Esophagus squamous epithelium (tissue), 5 donors: ENCODE data around the gene ANGPTL3. TPM values are rescaled to one million over a fixed set of nuclear protein-coding genes. Genes with fewer than 3 reads are reported as not detected.
"Not testable (repeated sequence)": the region's sequence is repeated elsewhere in the genome, so short reads cannot be mapped to it uniquely, and the experiment has no call there.

ENCODE experiments used
- DNase-seq: peaks from one replicate; lab custom pipeline; 2025; lab: John Stamatoyannopoulos, UW
- H3K27ac ChIP-seq, 4 donors: fragments of 200-600 bp; sonication (generic); one replicate each; pipeline ENCODE4 v1.5.1; 2016 to 2019; ENCODE audit warnings: mild to moderate bottlenecking in 1 of 4
- H3K27me3 ChIP-seq, 4 donors: fragments of 200-600 bp; sonication (generic); 1 replicate in 3 of 4; 2 replicates in 1 of 4; pipeline versions ENCODE4 v1.5.1 to v1.6.0; 2017 to 2021; ENCODE audit warnings: antibody characterized with exemption in 1 of 4
- H3K36me3 ChIP-seq, 3 donors: fragments of 200-600 bp; sonication (generic); one replicate each; pipeline ENCODE4 v1.5.1; 2016 to 2019
- H3K4me1 ChIP-seq, 3 donors: fragments of 200-600 bp; sonication (generic); one replicate each; pipeline ENCODE4 v1.5.1; 2017 to 2019
- H3K4me3 ChIP-seq, 4 donors: fragments of 200-600 bp; sonication (generic); 1 replicate in 3 of 4; 2 replicates in 1 of 4; pipeline ENCODE4 v1.5.1; 2016 to 2019; ENCODE audit warnings: mild to moderate bottlenecking in 2 of 4, moderate library complexity in 1 of 4
- H3K9me3 ChIP-seq, 3 donors: fragments of 200-600 bp; sonication (generic); one replicate each; pipeline ENCODE4 v1.5.1; 2016 to 2019
- CTCF ChIP-seq, 6 experiments: fragments of 450-650 bp in 4 of 6; fragments of 200-600 bp in 2 of 6; sonication (generic) in 2 of 6; IDR thresholded peaks; one replicate each; pipeline ENCODE4 v1.5.1; 2016 to 2019; ENCODE audit warnings: antibody characterized with exemption in 6 of 6, mild to moderate bottlenecking in 4 of 6, moderate library complexity in 4 of 6
- POLR2A ChIP-seq, 4 donors: fragments of 450-650 bp; IDR thresholded peaks; one replicate each; pipeline ENCODE4 v1.6.1; 2017; ENCODE audit warnings: antibody characterized with exemption in 4 of 4, mild to moderate bottlenecking in 4 of 4, moderate library complexity in 3 of 4
- WGBS, 2 donors: methylation state at CpG; one replicate each; pipeline ENCODE4 v1.1.5; 2018; 5-methylcytosine and 5-hydroxymethylcytosine counted together
- intact Hi-C: fragments of 100-400 bp; cut with DNase I; formaldehyde crosslinking; loops from one replicate; pipeline ENCODE4 v1.15.0; 2022
- total RNA-seq, 4 donors: library from RNA; depleted of rRNA; stranded (reverse); fragments of >200 nt; gene quantifications; one replicate each; pipeline ENCODE4 v1.1.0, GENCODE V29; 2016
- donor health status: DM: yes; HTN: yes; CAD: no.

ANGPTL3 gene
- total RNA-seq, 4 donors from 2014 or later, result not detected

GRCh38 chr1:62593825-62594394 is 3.4 kb upstream of the ANGPTL3 start:
- 40 to 55% methylated on average over 2 of the region's 2 CpGs for WGBS, 2 donors
- intact Hi-C loops, result no loop called here
- TF ChIP-seq CTCF (IDR thresholded peaks at IDR 0.05) (no peak), POLR2A (IDR thresholded peaks at IDR 0.05) (no peak)
- no peaks in the 10 kb centered on the region for H3K4me1 ChIP-seq
- peaks cover 0 to 3% (median 0%) of the 10 kb centered on the region in 3 donors for H3K36me3 ChIP-seq
- no peak for DNase-seq
- no peak overlapping the region for H3K27ac ChIP-seq
- H3K9me3 ChIP-seq, result no peaks in the 10 kb centered on the region
- no peaks in the 10 kb centered on the region for H3K27me3 ChIP-seq
- H3K4me3 ChIP-seq, result no peak overlapping the region

- H3K4me3 ChIP-seq, result no peak overlapping the region
- TF ChIP-seq POLR2A (IDR thresholded peaks at IDR 0.05), result no peak
- no peak for TF ChIP-seq CTCF (IDR thresholded peaks at IDR 0.05)
- 86 to 93% methylated on average over 3 of the region's 3 CpGs for WGBS, 2 donors
- H3K27me3 ChIP-seq, result no peaks in the 10 kb centered on the region
- DNase-seq, result no peak
- H3K9me3 ChIP-seq, result no peaks in the 10 kb centered on the region
- H3K27ac ChIP-seq, result no peak overlapping the region
- intact Hi-C loops, result no loop called here
- no peaks in the 10 kb centered on the region for H3K36me3 ChIP-seq
- no peaks in the 10 kb centered on the region for H3K4me1 ChIP-seq
These were observed 1.7 kb upstream of the ANGPTL3 start for GRCh38 chr1:62595647-62596046.

GRCh38 chr1:62599044-62599443 is 1.7 kb downstream of the ANGPTL3 start:
- Histone ChIP-seq H3K4me3 (no peak overlapping the region), H3K27ac (no peak overlapping the region), H3K36me3 (no peaks in the 10 kb centered on the region), H3K9me3 (no peaks in the 10 kb centered on the region), H3K4me1 (no peaks in the 10 kb centered on the region), H3K27me3 (no peaks in the 10 kb centered on the region)
- 77 to 86% methylated on average over 5 of the region's 5 CpGs for WGBS, 2 donors
- no peak for TF ChIP-seq CTCF (IDR thresholded peaks at IDR 0.05)
- no peak for TF ChIP-seq POLR2A (IDR thresholded peaks at IDR 0.05)
- intact Hi-C loops, result no loop called here
- no peak for DNase-seq

GRCh38 chr1:62601457-62601856 is 4.1 kb downstream of the ANGPTL3 start:
- no peak for DNase-seq
- Histone ChIP-seq H3K27ac (no peak overlapping the region), H3K27me3 (no peaks in the 10 kb centered on the region), H3K4me1 (no peaks in the 10 kb centered on the region), H3K36me3 (no peaks in the 10 kb centered on the region), H3K9me3 (no peaks in the 10 kb centered on the region), H3K4me3 (no peak overlapping the region)
- intact Hi-C loops, result no loop called here
- no peak for TF ChIP-seq POLR2A (IDR thresholded peaks at IDR 0.05)
- no peak for TF ChIP-seq CTCF (IDR thresholded peaks at IDR 0.05)
- 83 to 94% methylated on average over 2 of the region's 2 CpGs for WGBS, 2 donors

- Histone ChIP-seq H3K27ac (no peak overlapping the region), H3K36me3 (peaks cover 0 to 4% (median 0%) of the 10 kb centered on the region in 3 donors), H3K27me3 (no peaks in the 10 kb centered on the region), H3K9me3 (no peaks in the 10 kb centered on the region), H3K4me3 (no peak overlapping the region), H3K4me1 (no peaks in the 10 kb centered on the region)
- DNase-seq, result no peak
- intact Hi-C loops, result no loop called here
- TF ChIP-seq CTCF (IDR thresholded peaks at IDR 0.05), result no peak
- TF ChIP-seq POLR2A (IDR thresholded peaks at IDR 0.05), result no peak
These were observed 11.6 kb downstream of the ANGPTL3 start for GRCh38 chr1:62608905-62609304.

GRCh38 chr1:62610588-62610987 is 13.3 kb downstream of the ANGPTL3 start:
- intact Hi-C loops, H3K4me1 ChIP-seq, H3K36me3 ChIP-seq, H3K27ac ChIP-seq, H3K27me3 ChIP-seq, DNase-seq, H3K4me3 ChIP-seq, H3K9me3 ChIP-seq: not testable (repeated sequence)
- WGBS, 2 donors, result 95 to 100% methylated on average over 1 of the region's 1 CpG
